Fibroblast of villous mesenchyme (primary cell): Measurements from ENCODE around the gene ARHGEF17. TPM values are rescaled to one million over a fixed set of nuclear protein-coding genes. Genes with fewer than 3 reads are reported as not detected.
A peak's percentile ranks its signal among the peaks of the same experiment; 100 is the strongest.

Experiments used
- DNase-seq: peaks from one replicate; pipeline ENCODE4 v3.0.0-alpha.2; 2010; ENCODE audit warnings: low read depth
- H3K4me3 ChIP-seq: 2 replicates; pipeline ENCODE4 v1.5.1; 2011; ENCODE audit warnings: low read depth, mild to moderate bottlenecking, low read length
- CTCF ChIP-seq: IDR thresholded peaks from 2 replicates; pipeline ENCODE4 v1.5.1; 2012; ENCODE audit warnings: low read depth, mild to moderate bottlenecking, low read length; ENCODE audit not compliant: insufficient read depth
- total RNA-seq: library from RNA; depleted of rRNA; stranded (reverse); fragments of >200 nt; gene quantifications from 2 replicates; pipeline ENCODE4 v1.2.3, GENCODE V29; 2012

ARHGEF17 gene
- total RNA-seq, 1 donor = 71.2 TPM

- H3K4me3 ChIP-seq = no peak overlapping the region
- DNase-seq = peak; percentile 56
- TF ChIP-seq CTCF = no peak
Observed at GRCh38 chr11:73384872-73385689, 77.0 kb downstream of the ARHGEF17 start.

- no peak overlapping the region for H3K4me3 ChIP-seq
- no peak for DNase-seq
- TF ChIP-seq CTCF = no peak
Observed at GRCh38 chr11:73386016-73386415, 77.9 kb downstream of the ARHGEF17 start.

GRCh38 chr11:73386546-73386945 lies 78.5 kb downstream of the ARHGEF17 start:
- TF ChIP-seq CTCF = no peak
- no peak overlapping the region for H3K4me3 ChIP-seq
- no peak for DNase-seq

GRCh38 chr11:73387594-73388264 lies 79.7 kb downstream of the ARHGEF17 start:
- no peak for DNase-seq
- H3K4me3 ChIP-seq = no peak overlapping the region
- no peak for TF ChIP-seq CTCF

- no peak for DNase-seq
- no peak for TF ChIP-seq CTCF
Observed at GRCh38 chr11:73388265-73389133, 80.4 kb downstream of the ARHGEF17 start.

GRCh38 chr11:73389134-73389525 lies 81.1 kb downstream of the ARHGEF17 start:
- DNase-seq = no peak
- H3K4me3 ChIP-seq = no peak overlapping the region
- no peak for TF ChIP-seq CTCF

More at GRCh38 chr11:73388265-73389133, 80.4 kb downstream of the ARHGEF17 start:
- H3K4me3 ChIP-seq = no peak overlapping the region
